H1 (cell line): ENCODE measurements around the gene JTB.

Experiments used
- ASH2L ChIP-seq: fragments of 200-600, 300-600 bp; sonication (generic); IDR thresholded peaks from one replicate; pipeline ENCODE4 v1.7.1; 2017; ENCODE audit warnings: low read length
- ATF2 ChIP-seq: IDR thresholded peaks from 2 replicates; pipeline ENCODE4 v1.6.1; 2012; ENCODE audit warnings: low read length, inconsistent platforms
- BCL11A ChIP-seq, 2 experiments: IDR thresholded peaks; one replicate each; pipeline ENCODE4 v1.6.1; 2011; ENCODE audit warnings: low read depth in 2 of 2, low read length in 2 of 2, mild to moderate bottlenecking in 2 of 2
- CBX8 ChIP-seq: fragments of 300-800, 300-1000 bp; sonication (generic); IDR thresholded peaks from 2 replicates; pipeline ENCODE4 v1.7.1; 2016; ENCODE audit warnings: low read depth, low read length, borderline replicate concordance
- CTCF ChIP-seq, 3 experiments: IDR thresholded peaks; 1 replicate in 2 of 3; 2 replicates in 1 of 3; pipeline versions ENCODE4 v1.5.1 to v1.6.1; 2011; ENCODE audit warnings: low read length in 3 of 3, mild to moderate bottlenecking in 3 of 3, inconsistent platforms in 2 of 3, low read depth in 1 of 3, moderate library complexity in 1 of 3; ENCODE audit not compliant: insufficient read depth in 1 of 3; ENCODE audit errors: control extremely low read depth in 1 of 3
- EP300 ChIP-seq, 2 experiments: IDR thresholded peaks; 1 replicate in 1 of 2; 2 replicates in 1 of 2; pipeline ENCODE4 v1.6.1; 2011 to 2012; ENCODE audit warnings: low read depth in 2 of 2, low read length in 2 of 2, mild to moderate bottlenecking in 2 of 2, borderline replicate concordance in 1 of 2, inconsistent platforms in 1 of 2, moderate library complexity in 1 of 2
- JUND ChIP-seq: IDR thresholded peaks from 2 replicates; pipeline ENCODE4 v1.6.1; 2011; ENCODE audit warnings: mild to moderate bottlenecking, improper control_type of control experiment, low read length
- KDM4A ChIP-seq: IDR thresholded peaks from one replicate; pipeline ENCODE4 v1.7.1; 2012; ENCODE audit warnings: low read depth, mild to moderate bottlenecking, moderate library complexity, low read length, inconsistent platforms; ENCODE audit not compliant: severe bottlenecking
- POLR2A ChIP-seq, 2 experiments: IDR thresholded peaks; 1 replicate in 1 of 2; 2 replicates in 1 of 2; pipeline ENCODE4 v1.6.1; 2011; ENCODE audit warnings: low read depth in 2 of 2, low read length in 2 of 2, mild to moderate bottlenecking in 2 of 2; ENCODE audit errors: control extremely low read depth in 1 of 2
- SIX5 ChIP-seq: IDR thresholded peaks from 2 replicates; pipeline ENCODE4 v1.6.1; 2011; ENCODE audit warnings: mild to moderate bottlenecking, low read depth, low read length
- TAF7 ChIP-seq: optimal IDR thresholded peaks from 2 replicates; pipeline ENCODE3; 2011; ENCODE audit warnings: low read depth, mild to moderate bottlenecking, inconsistent platforms, low read length, moderate library complexity, borderline replicate concordance
- USF2 ChIP-seq: IDR thresholded peaks from 2 replicates; pipeline ENCODE4 v1.6.1; 2011; ENCODE audit warnings: low read length, improper control_type of control experiment
- YY1 ChIP-seq: IDR thresholded peaks from 2 replicates; pipeline ENCODE4 v1.6.1; 2011; ENCODE audit warnings: low read depth, mild to moderate bottlenecking, low read length
- ZNF274 ChIP-seq: IDR thresholded peaks from 2 replicates; pipeline ENCODE4 v1.7.0; 2012; ENCODE audit warnings: low read length, borderline replicate concordance; ENCODE audit errors: extremely low read depth

- TF ChIP-seq EP300 (IDR thresholded peaks at IDR 0.05; ENCODE audit: borderline replicate concordance in 1 of 2, low read depth in 2 of 2, low read length in 2 of 2) (no peak), SIX5 (no peak), KDM4A (no peak), ZNF274 (no peak), ATF2 (no peak), POLR2A (IDR thresholded peaks at IDR 0.05; ENCODE audit: control extremely low read depth in 1 of 2, low read depth in 2 of 2, low read length in 2 of 2) (no peak), CTCF (IDR thresholded peaks at IDR 0.05; ENCODE audit: control extremely low read depth in 1 of 3, insufficient read depth in 1 of 3, low read depth in 1 of 3, low read length in 3 of 3) (no peak), TAF7 (no peak), JUND (no peak), CBX8 (no peak), YY1 (no peak), BCL11A (IDR thresholded peaks at IDR 0.05; ENCODE audit: low read depth in 2 of 2, low read length in 2 of 2) (no peak), USF2 (no peak), ASH2L (no peak)
These were observed 26.3 kb downstream of the JTB start for GRCh38 chr1:153951183-153951582.
